H9 (cell line): ENCODE data around the gene LYZL4. TPM values are rescaled to one million over a fixed set of nuclear protein-coding genes. Genes with fewer than 3 reads are reported as not detected.
A peak's percentile ranks its signal among the peaks of the same experiment; 100 is the strongest.

ENCODE experiments used
- DNase-seq: peaks from one replicate; pipeline ENCODE4 v3.0.0-alpha.2; 2017
- H2AFZ ChIP-seq: one replicate; pipeline ENCODE4 v1.6.1; 2013; ENCODE audit warnings: mild to moderate bottlenecking, low read length, control low read depth, moderate library complexity
- H2AK5ac ChIP-seq: 2 replicates; pipeline ENCODE4 v1.6.1; 2013; ENCODE audit warnings: low read length, control low read depth, mixed read lengths; ENCODE audit not compliant: insufficient read length
- H2BK120ac ChIP-seq: one replicate; pipeline ENCODE4 v1.6.1; 2013; ENCODE audit warnings: low read depth, mild to moderate bottlenecking, low read length, control low read depth, inconsistent platforms; ENCODE audit not compliant: poor library complexity, severe bottlenecking
- H2BK12ac ChIP-seq: 2 replicates; pipeline ENCODE4 v1.6.1; 2013; ENCODE audit warnings: low read length, control low read depth, mixed read lengths, low read depth; ENCODE audit not compliant: insufficient read length
- H2BK15ac ChIP-seq: 2 replicates; pipeline ENCODE4 v1.6.1; 2013; ENCODE audit warnings: low read depth, low read length, control low read depth
- H2BK20ac ChIP-seq: one replicate; pipeline ENCODE4 v1.6.1; 2013; ENCODE audit warnings: low read depth, mild to moderate bottlenecking, low read length, control low read depth, inconsistent platforms; ENCODE audit not compliant: poor library complexity, severe bottlenecking
- H2BK5ac ChIP-seq: 2 replicates; pipeline ENCODE4 v1.6.1; 2013; ENCODE audit warnings: low read length, control low read depth, mixed read lengths; ENCODE audit not compliant: insufficient read length
- H3K14ac ChIP-seq: 2 replicates; pipeline ENCODE4 v1.6.1; 2013; ENCODE audit warnings: low read length, control low read depth; ENCODE audit not compliant: insufficient read depth
- H3K18ac ChIP-seq: 2 replicates; pipeline ENCODE4 v1.6.1; 2013; ENCODE audit warnings: low read depth, mild to moderate bottlenecking, mixed read lengths, low read length, control low read depth; ENCODE audit not compliant: insufficient read length
- H3K23ac ChIP-seq: 2 replicates; pipeline ENCODE4 v1.6.1; 2013; ENCODE audit warnings: low read length, control low read depth, mixed read lengths, low read depth; ENCODE audit not compliant: insufficient read length
- H3K23me2 ChIP-seq: 2 replicates; pipeline ENCODE4 v1.6.1; 2013; ENCODE audit warnings: low read depth, mild to moderate bottlenecking, mixed read lengths, low read length, control low read depth; ENCODE audit not compliant: insufficient read length, poor library complexity, severe bottlenecking
- H3K27ac ChIP-seq: 2 replicates; pipeline ENCODE4 v1.5.1; 2013; ENCODE audit warnings: low read length, control low read depth, mixed read lengths, low read depth; ENCODE audit not compliant: insufficient read length
- H3K27me3 ChIP-seq: 2 replicates; pipeline ENCODE4 v1.6.1; 2013; ENCODE audit warnings: low read length, control low read depth, inconsistent platforms; ENCODE audit not compliant: insufficient read depth
- H3K4ac ChIP-seq: 2 replicates; pipeline ENCODE4 v1.6.1; 2013; ENCODE audit warnings: low read depth, mild to moderate bottlenecking, control low read depth, inconsistent platforms, low read length, moderate library complexity
- H3K4me1 ChIP-seq: 2 replicates; pipeline ENCODE4 v1.6.1; 2013; ENCODE audit warnings: low read length, control low read depth, inconsistent platforms; ENCODE audit not compliant: insufficient read depth
- H3K4me2 ChIP-seq: 2 replicates; pipeline ENCODE4 v1.6.1; 2013; ENCODE audit warnings: low read length, control low read depth, mixed read lengths; ENCODE audit not compliant: insufficient read length, insufficient read depth
- H3K56ac ChIP-seq: 2 replicates; pipeline ENCODE4 v1.6.1; 2013; ENCODE audit warnings: low read depth, mild to moderate bottlenecking, mixed read lengths, low read length, control low read depth; ENCODE audit not compliant: insufficient read length
- H3K79me1 ChIP-seq: 2 replicates; pipeline ENCODE4 v1.6.1; 2013; ENCODE audit warnings: low read depth, mild to moderate bottlenecking, moderate library complexity, low read length, control low read depth, inconsistent platforms; ENCODE audit not compliant: insufficient read depth, poor library complexity, severe bottlenecking
- H3K79me2 ChIP-seq: 2 replicates; pipeline ENCODE4 v1.6.1; 2013; ENCODE audit warnings: low read length, control low read depth, inconsistent platforms; ENCODE audit not compliant: insufficient read depth
- H3K9ac ChIP-seq: 2 replicates; pipeline ENCODE4 v1.6.1; 2013; ENCODE audit warnings: low read length, control low read depth, mixed read lengths; ENCODE audit not compliant: insufficient read length; ENCODE audit errors: extremely low read depth
- H3K9me3 ChIP-seq: one replicate; pipeline ENCODE4 v1.6.1; 2013; ENCODE audit warnings: low read depth, low read length, inconsistent platforms; ENCODE audit not compliant: control insufficient read depth
- H3T11ph ChIP-seq: one replicate; pipeline ENCODE4 v1.6.1; 2013; ENCODE audit warnings: mild to moderate bottlenecking, low read length, control low read depth, inconsistent platforms
- H4K20me1 ChIP-seq: one replicate; pipeline ENCODE4 v1.6.1; 2013; ENCODE audit not compliant: control insufficient read depth, insufficient read length, insufficient read depth
- H4K5ac ChIP-seq: 2 replicates; pipeline ENCODE4 v1.6.1; 2013; ENCODE audit warnings: low read depth, mild to moderate bottlenecking, mixed read lengths, low read length, control low read depth; ENCODE audit not compliant: insufficient read length
- H4K8ac ChIP-seq: replicated peaks from 2 replicates; pipeline ENCODE4 v1.6.1; 2013; ENCODE audit warnings: low read length, control low read depth, mixed read lengths, low read depth; ENCODE audit not compliant: insufficient read length
- H4K91ac ChIP-seq: 2 replicates; pipeline ENCODE4 v1.6.1; 2013; ENCODE audit warnings: low read depth, mild to moderate bottlenecking, moderate library complexity, mixed read lengths, low read length, control low read depth; ENCODE audit not compliant: insufficient read length
- H3K27ac Mint-ChIP-seq, 3 experiments: 2 replicates in 2 of 3; 3 replicates in 1 of 3; pipeline ENCODE4 v1.8.0; 2020 to 2021; ENCODE audit warnings: mixed read lengths in 3 of 3, mild to moderate bottlenecking in 1 of 3, moderate library complexity in 1 of 3
- H3K27me3 Mint-ChIP-seq: 2 replicates; pipeline ENCODE4 v1.8.0; 2021; ENCODE audit warnings: low read depth, mild to moderate bottlenecking, moderate library complexity, mixed read lengths
- H3K36me3 Mint-ChIP-seq, 3 experiments: 2 replicates in 2 of 3; 3 replicates in 1 of 3; pipeline ENCODE4 v1.8.0; 2020 to 2021; ENCODE audit warnings: low read depth in 3 of 3, mixed read lengths in 3 of 3; ENCODE audit not compliant: insufficient read depth in 1 of 3
- H3K4me1 Mint-ChIP-seq, 2 experiments: 2 replicates each; pipeline ENCODE4 v1.8.0; 2020; ENCODE audit warnings: mixed read lengths in 2 of 2
- H3K4me3 Mint-ChIP-seq, 2 experiments: 2 replicates in 1 of 2; 3 replicates in 1 of 2; pipeline ENCODE4 v1.8.0; 2020 to 2021; ENCODE audit warnings: mild to moderate bottlenecking in 2 of 2, mixed read lengths in 2 of 2, moderate library complexity in 1 of 2
- H3K9me3 Mint-ChIP-seq, 2 experiments: 2 replicates in 1 of 2; 3 replicates in 1 of 2; pipeline ENCODE4 v1.8.0; 2020; ENCODE audit warnings: mild to moderate bottlenecking in 2 of 2, mixed read lengths in 2 of 2, moderate library complexity in 1 of 2
- CTCF ChIP-seq: fragments of 200-600 bp; sonication (generic); conservative IDR thresholded peaks from 3 replicates; pipeline ENCODE4 v1.8.0; 2021; ENCODE audit warnings: antibody characterized with exemption, mild to moderate bottlenecking
- WGBS: extraction: QIAGEN DNeasy Blood & Tissue Kit; methylation state at CpG from one replicate; pipeline ENCODE4 v1.1.7; 2013; ENCODE audit warnings: missing lambda C conversion rate, low lambda C conversion rate, mixed read lengths; ENCODE audit not compliant: insufficient read length; ENCODE audit errors: extremely low coverage; 5-methylcytosine and 5-hydroxymethylcytosine counted together
- total RNA-seq: library from RNA; stranded (reverse); gene quantifications from 2 replicates; pipeline ENCODE4 v1.2.1, GENCODE V29; 2021

LYZL4 gene
- total RNA-seq, 1 experiment from 2014 or later: not detected

GRCh38 chr3:42430781-42431532 is 20.5 kb upstream of the LYZL4 start:
- Histone ChIP-seq H3K9ac (no peak overlapping the region), H3K23ac (no peak overlapping the region), H2AK5ac (no peak overlapping the region), H3K18ac (no peak overlapping the region), H3K56ac (no peak overlapping the region), H3K14ac (no peak overlapping the region), H4K91ac (no peak overlapping the region), H3K27ac (no peak overlapping the region), H3K79me2 (no peaks in the 10 kb centered on the region), H2BK15ac (no peak overlapping the region), H3K4me2 (no peak overlapping the region), H2AFZ (no peak overlapping the region), H3K27me3 (no peaks in the 10 kb centered on the region; the same call in 1 of the 2 replicates), H3K79me1 (no peaks in the 10 kb centered on the region), H3K4ac (no peak overlapping the region), H3K9me3 (no peaks in the 10 kb centered on the region), H2BK5ac (no peak overlapping the region), H4K20me1 (no peaks in the 10 kb centered on the region), H4K8ac (no peak overlapping the region), H2BK20ac (no peak overlapping the region), H2BK12ac (no peak overlapping the region), H4K5ac (no peak overlapping the region), H3K23me2 (no peaks in the 10 kb centered on the region), H2BK120ac (no peak overlapping the region), H3K4me1 (no peaks in the 10 kb centered on the region), H3T11ph (no peak overlapping the region)
- no peak for TF ChIP-seq CTCF
- Mint-ChIP-seq H3K27me3 (peaks cover 18% of the 10 kb centered on the region), H3K36me3 (peaks cover 5 to 9% (median 9%) of the 10 kb centered on the region in 3 experiments; a peak in 6 of 7 replicates), H3K4me3 (no peak overlapping the region), H3K27ac (peak overlapping the region in 1 of 3 experiments; percentile 24; a peak in 1 of 7 replicates), H3K9me3 (peaks cover 10 to 13% of the 10 kb centered on the region in 2 experiments; a peak in 4 of 5 replicates), H3K4me1 (peaks cover 3 to 5% of the 10 kb centered on the region in 2 experiments; a peak in 2 of 4 replicates)
- no peak for DNase-seq
- no CpG with 5 or more reads among the region's 7 CpGs for whole genome bisulfite sequencing
